Central memory CD8-positive, alpha-beta T cell (primary cell): Measurements from ENCODE around the gene CCDC167.
"Not testable (repeated sequence)": the region's sequence is repeated elsewhere in the genome, so short reads cannot be mapped to it uniquely, and the experiment has no call there.

ENCODE experiments used
- ATAC-seq: fragments of 150-1000 bp; cut with Tn5 transposase; replicated peaks from 2 replicates; pipeline ENCODE4 v1.10.0; 2022; ENCODE audit warnings: mild to moderate bottlenecking, moderate FRiP score, moderate number of reproducible peaks; ENCODE audit not compliant: poor library complexity, severe bottlenecking; ENCODE audit errors: extremely low read depth
- DNase-seq, 2 donors: peaks; one replicate each; pipeline ENCODE4 v3.0.0; 2021; ENCODE audit warnings: low spot score in 2 of 2
- H3K27ac Mint-ChIP-seq: one replicate; pipeline ENCODE4 v1.8.0; 2022; ENCODE audit warnings: low read depth, mild to moderate bottlenecking, moderate library complexity, mixed read lengths
- H3K27me3 Mint-ChIP-seq: one replicate; pipeline ENCODE4 v1.8.0; 2022; ENCODE audit warnings: mixed read lengths
- H3K36me3 Mint-ChIP-seq: one replicate; pipeline ENCODE4 v1.8.0; 2022; ENCODE audit warnings: mild to moderate bottlenecking, moderate library complexity, mixed read lengths; ENCODE audit not compliant: insufficient read depth
- H3K4me1 Mint-ChIP-seq: one replicate; pipeline ENCODE4 v1.8.0; 2022; ENCODE audit warnings: mixed read lengths
- H3K4me3 Mint-ChIP-seq: one replicate; pipeline ENCODE4 v1.8.0; 2022; ENCODE audit warnings: mild to moderate bottlenecking, moderate library complexity, mixed read lengths
- H3K9me3 Mint-ChIP-seq: one replicate; pipeline ENCODE4 v1.8.0; 2022; ENCODE audit warnings: mixed read lengths

The CCDC167 gene

GRCh38 chr6:37456816-37457560 lies 42.7 kb downstream of the CCDC167 start:
- Mint-ChIP-seq H3K27me3 (no peaks in the 10 kb centered on the region), H3K36me3 (peaks cover 49% of the 10 kb centered on the region), H3K9me3 (no peaks in the 10 kb centered on the region), H3K4me3 (no peak overlapping the region), H3K27ac (peak overlapping the region; percentile 33), H3K4me1 (peaks cover 20% of the 10 kb centered on the region)
- ATAC-seq: no peak
- DNase-seq: no peak

DNA sequence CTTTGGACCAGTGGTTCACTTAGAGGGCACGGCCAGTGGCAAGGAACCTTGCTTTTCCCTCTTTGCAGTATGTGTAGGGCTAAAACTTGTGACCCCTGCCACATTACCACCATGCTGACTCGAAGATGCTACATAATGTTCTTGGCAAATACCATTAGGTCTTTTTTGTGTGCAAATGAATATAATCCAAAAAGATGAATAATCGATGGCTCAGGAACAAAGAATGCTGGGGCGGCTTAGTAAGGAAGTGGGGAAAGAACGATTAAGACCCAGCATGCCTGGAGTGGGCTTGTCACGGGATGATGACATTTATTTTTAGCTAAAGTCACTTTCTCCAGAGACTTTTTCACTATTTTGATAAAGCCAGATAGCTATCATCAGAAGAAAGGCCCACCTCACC lies 43.6 kb downstream of the CCDC167 start:
- Mint-ChIP-seq H3K9me3 (no peaks in the 10 kb centered on the region), H3K27ac (peak overlapping the region; percentile 33), H3K4me3 (no peak overlapping the region), H3K27me3 (no peaks in the 10 kb centered on the region), H3K4me1 (peaks cover 23% of the 10 kb centered on the region), H3K36me3 (peaks cover 50% of the 10 kb centered on the region)
- no peak for ATAC-seq
- DNase-seq: no peak

GRCh38 chr6:37454420-37455140 lies 45.1 kb downstream of the CCDC167 start:
- Mint-ChIP-seq H3K27me3 (no peaks in the 10 kb centered on the region), H3K36me3 (peaks cover 56% of the 10 kb centered on the region), H3K27ac (no peak overlapping the region), H3K4me3 (no peak overlapping the region), H3K9me3 (no peaks in the 10 kb centered on the region), H3K4me1 (peaks cover 23% of the 10 kb centered on the region)
- DNase-seq (no peak), ATAC-seq (no peak)

GRCh38 chr6:37452522-37452921 lies 47.2 kb downstream of the CCDC167 start:
- no peak for DNase-seq
- Mint-ChIP-seq H3K9me3 (no peaks in the 10 kb centered on the region), H3K27ac (peak overlapping the region; percentile 46), H3K36me3 (peaks cover 68% of the 10 kb centered on the region), H3K27me3 (no peaks in the 10 kb centered on the region), H3K4me1 (peaks cover 23% of the 10 kb centered on the region), H3K4me3 (no peak overlapping the region)
- no peak for ATAC-seq

DNA sequence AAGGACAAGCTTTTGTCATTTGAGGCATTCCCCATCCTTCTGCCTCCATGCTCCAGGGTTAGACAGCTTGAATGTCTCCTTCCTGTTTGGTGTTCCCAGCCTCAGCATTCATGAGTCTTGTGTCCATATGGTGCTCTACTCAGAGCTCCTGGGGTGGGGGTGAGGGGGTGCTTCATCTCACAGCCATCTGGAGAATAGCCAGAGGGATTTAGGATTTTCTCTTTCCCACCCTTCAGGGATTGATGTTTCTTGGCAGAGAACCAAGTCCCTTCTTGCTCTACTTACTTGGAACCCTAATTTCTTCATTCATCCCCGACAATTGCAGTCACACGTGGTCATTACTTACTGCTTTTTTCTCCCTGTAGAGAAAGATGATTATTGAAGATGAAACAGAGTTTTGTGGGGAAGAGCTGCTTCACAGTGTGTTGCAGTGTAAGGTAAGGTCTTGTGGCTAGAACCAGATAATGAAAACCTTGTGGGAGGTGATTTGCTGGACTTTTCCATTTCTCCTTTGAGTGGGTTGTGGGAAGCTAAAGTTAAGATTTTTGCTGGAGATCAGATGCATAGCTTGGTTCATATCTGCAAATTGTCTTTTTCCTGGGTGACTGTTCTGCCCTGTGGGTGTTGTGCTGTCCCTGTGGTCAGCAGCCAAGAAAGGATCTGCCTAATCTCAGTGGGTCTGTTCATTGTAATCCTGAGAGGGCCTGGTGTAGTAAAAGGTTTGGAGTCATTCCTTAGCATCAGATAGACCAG lies 48.1 kb downstream of the CCDC167 start:
- Mint-ChIP-seq H3K27ac (peak overlapping the region; percentile 46), H3K4me3 (no peak overlapping the region), H3K9me3 (no peaks in the 10 kb centered on the region), H3K36me3 (peaks cover 71% of the 10 kb centered on the region), H3K27me3 (no peaks in the 10 kb centered on the region), H3K4me1 (peaks cover 23% of the 10 kb centered on the region)
- DNase-seq (no peak), ATAC-seq (no peak)

DNA sequence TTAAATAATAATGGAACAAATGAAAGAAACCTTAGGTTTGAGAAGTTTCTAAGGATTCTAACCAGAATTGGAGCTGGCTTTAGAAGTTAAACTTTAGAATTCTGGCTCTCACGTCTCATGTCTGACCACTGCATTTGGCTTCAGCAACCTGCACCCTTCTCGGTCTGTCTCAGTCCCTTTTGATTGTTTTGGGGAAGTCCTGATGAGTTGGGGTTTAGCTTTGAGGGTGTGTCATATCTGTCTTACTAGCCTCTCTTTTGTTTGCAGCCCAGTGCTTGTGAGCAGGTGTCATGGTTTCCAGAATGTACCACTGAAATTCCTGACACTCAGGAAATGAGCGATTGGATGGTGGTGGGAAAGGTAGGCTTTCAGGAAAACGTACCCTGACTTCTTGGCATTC lies 49.7 kb downstream of the CCDC167 start:
- DNase-seq: no peak
- H3K27me3 Mint-ChIP-seq: no peaks in the 10 kb centered on the region
- H3K4me1 Mint-ChIP-seq: peaks cover 22% of the 10 kb centered on the region
- H3K4me3 Mint-ChIP-seq: no peak overlapping the region
- H3K27ac Mint-ChIP-seq: no peak overlapping the region
- H3K36me3 Mint-ChIP-seq: peaks cover 78% of the 10 kb centered on the region
- ATAC-seq: no peak
- no peaks in the 10 kb centered on the region for H3K9me3 Mint-ChIP-seq

- Mint-ChIP-seq H3K4me3 (peak overlapping the region; percentile 74), H3K36me3 (peaks cover 51% of the 10 kb centered on the region), H3K4me1 (peaks cover 22% of the 10 kb centered on the region), H3K27ac (peak overlapping the region; percentile 86)
- not testable (repeated sequence) for DNase-seq, H3K9me3 Mint-ChIP-seq, H3K27me3 Mint-ChIP-seq, ATAC-seq
Measured at GRCh38 chr6:37443216-37443542, 56.5 kb downstream of the CCDC167 start.

- no peaks in the 10 kb centered on the region for H3K9me3 Mint-ChIP-seq
- ATAC-seq (peak; percentile 46), DNase-seq (no peak)
- H3K27ac Mint-ChIP-seq: peak overlapping the region; percentile 86
- peaks cover 27% of the 10 kb centered on the region for H3K4me1 Mint-ChIP-seq
- H3K27me3 Mint-ChIP-seq: no peaks in the 10 kb centered on the region
- peaks cover 51% of the 10 kb centered on the region for H3K36me3 Mint-ChIP-seq
- H3K4me3 Mint-ChIP-seq: peak overlapping the region; percentile 74
Measured at GRCh38 chr6:37442416-37443215, 57.1 kb downstream of the CCDC167 start.

DNA sequence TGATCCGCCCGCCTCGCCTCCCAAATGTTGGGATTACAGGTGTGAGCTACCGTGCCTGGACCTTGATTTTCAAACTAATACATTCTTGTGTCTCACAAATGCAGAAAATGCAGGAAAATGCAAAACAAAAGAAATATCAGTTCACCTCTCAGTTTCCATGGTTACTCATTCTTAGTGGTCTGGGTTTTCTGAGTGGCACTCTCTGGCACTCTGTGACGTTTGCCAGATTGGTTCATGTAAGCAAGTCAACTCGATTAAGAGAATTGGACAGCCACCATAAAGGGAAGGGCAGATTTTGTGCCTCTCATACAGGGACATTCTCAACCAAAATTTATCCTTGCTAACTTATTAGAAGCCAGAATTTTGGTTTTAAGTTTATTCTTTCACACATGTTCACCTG lies 58.0 kb downstream of the CCDC167 start:
- peaks cover 52% of the 10 kb centered on the region for H3K36me3 Mint-ChIP-seq
- no peaks in the 10 kb centered on the region for H3K9me3 Mint-ChIP-seq
- H3K27ac Mint-ChIP-seq: peak overlapping the region; percentile 86
- no peak overlapping the region for H3K4me3 Mint-ChIP-seq
- peaks cover 30% of the 10 kb centered on the region for H3K4me1 Mint-ChIP-seq
- ATAC-seq: no peak
- no peaks in the 10 kb centered on the region for H3K27me3 Mint-ChIP-seq
- DNase-seq: no peak

DNA sequence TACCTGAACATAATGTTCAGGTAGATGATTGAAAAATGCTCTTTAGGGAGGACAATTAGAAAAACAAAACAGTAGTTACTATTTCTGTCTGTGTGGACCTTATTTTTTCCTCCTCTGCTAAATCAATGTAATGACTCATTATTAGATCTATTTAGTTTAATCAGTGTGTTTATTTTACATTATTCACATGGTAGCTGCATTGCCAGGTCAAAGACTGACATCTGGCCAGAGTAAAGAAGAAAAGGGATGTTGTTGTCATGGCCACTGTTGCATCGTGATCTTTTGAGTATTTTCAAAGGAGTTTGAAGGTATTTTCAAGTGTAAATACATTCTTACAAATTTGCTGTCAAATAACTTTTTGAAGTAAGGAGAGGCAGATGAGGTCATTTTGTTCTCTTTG lies 60.8 kb downstream of the CCDC167 start:
- no peak overlapping the region for H3K27ac Mint-ChIP-seq
- peaks cover 48% of the 10 kb centered on the region for H3K4me1 Mint-ChIP-seq
- H3K27me3 Mint-ChIP-seq: no peaks in the 10 kb centered on the region
- H3K36me3 Mint-ChIP-seq: peaks cover 35% of the 10 kb centered on the region
- DNase-seq (no peak), ATAC-seq (no peak)
- no peak overlapping the region for H3K4me3 Mint-ChIP-seq
- no peaks in the 10 kb centered on the region for H3K9me3 Mint-ChIP-seq

GRCh38 chr6:37435816-37436215 lies 63.9 kb downstream of the CCDC167 start:
- no peaks in the 10 kb centered on the region for H3K27me3 Mint-ChIP-seq
- DNase-seq: no peak
- no peak overlapping the region for H3K27ac Mint-ChIP-seq
- ATAC-seq: no peak
- peaks cover 53% of the 10 kb centered on the region for H3K4me1 Mint-ChIP-seq
- peaks cover 49% of the 10 kb centered on the region for H3K36me3 Mint-ChIP-seq
- peak overlapping the region; percentile 91 for H3K4me3 Mint-ChIP-seq
- H3K9me3 Mint-ChIP-seq: no peaks in the 10 kb centered on the region

DNA sequence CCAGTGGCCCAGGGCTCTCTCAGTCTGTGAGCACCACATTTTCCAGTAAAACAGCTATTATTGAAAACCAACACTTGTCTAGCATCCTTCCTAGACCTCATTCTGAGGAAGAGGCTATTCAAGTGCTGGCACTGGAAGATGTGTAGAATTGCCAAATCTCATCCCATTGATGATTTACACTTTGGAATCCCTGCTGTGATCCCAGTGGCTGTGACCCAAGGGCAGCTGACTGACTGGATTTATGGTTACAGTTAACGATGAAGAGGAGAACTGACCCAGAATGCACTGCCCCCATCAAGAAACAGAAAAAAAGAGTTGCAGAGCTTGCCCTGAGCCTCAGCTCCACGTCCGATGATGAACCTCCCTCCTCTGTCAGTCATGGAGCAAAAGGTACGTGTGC lies 64.3 kb downstream of the CCDC167 start:
- Mint-ChIP-seq H3K4me1 (peaks cover 53% of the 10 kb centered on the region), H3K9me3 (no peaks in the 10 kb centered on the region), H3K36me3 (peaks cover 47% of the 10 kb centered on the region), H3K4me3 (peak overlapping the region; percentile 91), H3K27ac (peak overlapping the region; percentile 90), H3K27me3 (no peaks in the 10 kb centered on the region)
- DNase-seq (no peak), ATAC-seq (no peak)
